Measurements from ENCODE around the gene MKRN3. TPM values are rescaled to one million over a fixed set of nuclear protein-coding genes. Genes with fewer than 3 reads are reported as not detected.

The MKRN3 gene
- total and polyA plus RNA-seq, 2 of the 4 experiments (the other 2 are of a cell fraction): under 0.01 to 0.17 TPM

- H3K4ac ChIP-seq (ENCODE audit: low read depth, low read length): no peak overlapping the region
- ChIA-PET POLR2A (ENCODE audit: unreplicated experiment) (no interaction called here), CTCF (no interaction called here)
- H3K4me2 ChIP-seq (ENCODE audit: low read depth, low read length): no peak overlapping the region
- H3K14ac ChIP-seq (replicated peaks; ENCODE audit: low read depth, low read length): no peak overlapping the region
- no peak overlapping the region for H3K27ac ChIP-seq (ENCODE audit: insufficient read depth, low read length)
- H3K18ac ChIP-seq (ENCODE audit: low read depth, low read length): no peak overlapping the region
- no CpG with 5 or more reads among the region's 4 CpGs for WGBS, 2 experiments (ENCODE audit: extremely low coverage in 2 of 2, insufficient read length in 1 of 2)
- H2AK9ac ChIP-seq (replicated peaks; ENCODE audit: low read depth, low read length, poor library complexity): no peak overlapping the region
- no peak overlapping the region for H4K91ac ChIP-seq (ENCODE audit: insufficient read depth, low read depth, low read length)
- no peak overlapping the region for H3K9ac ChIP-seq (ENCODE audit: low read depth, low read length)
- intact Hi-C loops (cut with micrococcal nuclease) (no loop called here), dilution Hi-C loops (cut with HindIII; ENCODE audit: low sequenced_read_pairs, unreplicated experiment) (no loop called here), in situ Hi-C loops (cut with MboI; ENCODE audit: low sequenced_read_pairs) (no loop called here)
- H2BK15ac ChIP-seq (ENCODE audit: low read depth, low read length): no peak overlapping the region
- no peak for DNase-seq
- no peak overlapping the region for H2BK120ac ChIP-seq (ENCODE audit: low read depth, low read length)
- TF ChIP-seq BHLHE40 (IDR thresholded peaks at IDR 0.05; ENCODE audit: low read depth, low read length): no peak
- TF ChIP-seq RFX5 (IDR thresholded peaks at IDR 0.05; ENCODE audit: low read depth, low read length): no peak
- no peak for TF ChIP-seq RAD21 (IDR thresholded peaks at IDR 0.05; ENCODE audit: low read length)
- TF ChIP-seq NFE2L2 (IDR thresholded peaks at IDR 0.05; ENCODE audit: low read depth, low read length): no peak
- no peak for TF ChIP-seq POLR2A (IDR thresholded peaks at IDR 0.05; ENCODE audit: low read depth, low read length)
- TF ChIP-seq MAFK (IDR thresholded peaks at IDR 0.05; ENCODE audit: low read depth, low read length): no peak
- TF ChIP-seq RCOR1 (IDR thresholded peaks at IDR 0.05; ENCODE audit: insufficient replicate concordance, low read length): no peak
- no peak for TF ChIP-seq SMC3 (IDR thresholded peaks at IDR 0.05; ENCODE audit: low read depth, low read length)
- TF ChIP-seq, protein P1, sequence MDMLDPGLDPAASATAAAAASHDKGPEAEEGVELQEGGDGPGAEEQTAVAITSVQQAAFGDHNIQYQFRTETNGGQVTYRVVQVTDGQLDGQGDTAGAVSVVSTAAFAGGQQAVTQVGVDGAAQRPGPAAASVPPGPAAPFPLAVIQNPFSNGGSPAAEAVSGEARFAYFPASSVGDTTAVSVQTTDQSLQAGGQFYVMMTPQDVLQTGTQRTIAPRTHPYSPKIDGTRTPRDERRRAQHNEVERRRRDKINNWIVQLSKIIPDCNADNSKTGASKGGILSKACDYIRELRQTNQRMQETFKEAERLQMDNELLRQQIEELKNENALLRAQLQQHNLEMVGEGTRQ (IDR thresholded peaks at IDR 0.05; ENCODE audit: low read depth, low read length): no peak
- TF ChIP-seq MXI1 (IDR thresholded peaks at IDR 0.05; ENCODE audit: borderline replicate concordance, low read depth, low read length): no peak
- TF ChIP-seq MAZ (IDR thresholded peaks at IDR 0.05; ENCODE audit: borderline replicate concordance, low read depth, low read length): no peak
- TF ChIP-seq CHD1 (IDR thresholded peaks at IDR 0.05; ENCODE audit: low read depth, low read length): no peak
- TF ChIP-seq CTCF (conservative IDR thresholded peaks at IDR 0.05; ENCODE audit: low read depth, low read length): no peak
- no peak for TF ChIP-seq CEBPB (IDR thresholded peaks at IDR 0.05; ENCODE audit: low read depth, low read length)
- TF ChIP-seq ELK1 (IDR thresholded peaks at IDR 0.05; ENCODE audit: borderline replicate concordance, low read depth, low read length): no peak
- no peak for TF ChIP-seq FOS (IDR thresholded peaks at IDR 0.05; ENCODE audit: low read depth, low read length)
- H2BK20ac ChIP-seq (ENCODE audit: low read depth, low read length): no peak overlapping the region
- no peak for ATAC-seq (ENCODE audit: low read depth)
- H3K4me1 ChIP-seq (ENCODE audit: control insufficient read depth, insufficient read depth, low read length): no peaks in the 10 kb centered on the region
- no peaks in the 10 kb centered on the region for H4K20me1 ChIP-seq (ENCODE audit: insufficient read depth, low read length)
- no peak overlapping the region for H3K23ac ChIP-seq (ENCODE audit: low read depth, low read length)
- no peak overlapping the region for H4K5ac ChIP-seq (ENCODE audit: low read depth, low read length)
- H3K9me1 ChIP-seq (ENCODE audit: insufficient read depth, low read length): no peaks in the 10 kb centered on the region
- H3K9me3 ChIP-seq (ENCODE audit: control insufficient read depth, insufficient read depth, low read length): peaks cover 5% of the 10 kb centered on the region; the same call in 1 of the 2 replicates
- H2BK5ac ChIP-seq (ENCODE audit: low read depth, low read length, poor library complexity, severe bottlenecking): no peak overlapping the region
- H3K56ac ChIP-seq (ENCODE audit: extremely low read depth, insufficient read depth, low read length): no peak overlapping the region
- H4K8ac ChIP-seq (ENCODE audit: low read depth in 2 of 2, low read length in 2 of 2): no peak overlapping the region
- no peak overlapping the region for H2AFZ ChIP-seq (replicated peaks; ENCODE audit: low read length, poor library complexity)
- H3K4me3 ChIP-seq (ENCODE audit: insufficient read depth, low read depth, low read length): no peak overlapping the region
- no TSS peak for BruUV-seq (replicated peaks)
- H3K36me3 ChIP-seq (ENCODE audit: control insufficient read depth, insufficient read depth, low read length): no peaks in the 10 kb centered on the region
- H3K27me3 ChIP-seq (ENCODE audit: control insufficient read depth, insufficient read depth, low read length): no peaks in the 10 kb centered on the region
- no peak overlapping the region for H2AK5ac ChIP-seq (ENCODE audit: low read depth, low read length)
- no peaks in the 10 kb centered on the region for H3K79me1 ChIP-seq (ENCODE audit: low read depth in 1 of 2, low read length in 2 of 2)
Observed at GRCh38 chr15:23516866-23517265, 48.6 kb upstream of the MKRN3 start.
